SK-N-SH (cell line): ENCODE measurements around the gene TRIM62. TPM values are rescaled to one million over a fixed set of nuclear protein-coding genes. Genes with fewer than 3 reads are reported as not detected.

Experiments used
- CTCF ChIA-PET: fragments of 300-600, 350-600 bp; formaldehyde crosslinking; extraction: SDS; loops from one replicate; lab custom pipeline; 2021; lab: Yijun Ruan, JAX
- POLR2A ChIA-PET: fragments of 350-600 bp; sonication (Branson Sonifier 250); formaldehyde crosslinking; extraction: SDS; loops from one replicate; lab custom pipeline; 2020; ENCODE audit warnings: antibody characterized with exemption, inconsistent platforms; lab: Yijun Ruan, JAX
- DNase-seq: peaks from one replicate; pipeline ENCODE4 v3.0.0; 2012
- H2AFZ ChIP-seq: fragments of 200-600 bp; sonication (generic); 2 replicates; pipeline ENCODE4 v1.8.1; 2016; ENCODE audit warnings: antibody characterized with exemption, mild to moderate bottlenecking, low read depth
- H3F3A ChIP-seq: fragments of 200-600 bp; sonication (generic); replicated peaks from 2 replicates; pipeline ENCODE3; 2016; ENCODE audit warnings: antibody characterized with exemption, mild to moderate bottlenecking; ENCODE audit not compliant: insufficient read depth
- H3K27ac ChIP-seq, 2 experiments: fragments of 200-500 bp in 1 of 2; fragments of 200-600 bp in 1 of 2; sonication (Bioruptor generic) in 1 of 2; sonication (generic), shearing (Covaris generic) in 1 of 2; 2 replicates each; pipeline versions ENCODE4 v1.5.1 to v1.6.1; 2014 to 2016; ENCODE audit warnings: low read depth in 2 of 2, inconsistent platforms in 1 of 2, low read length in 1 of 2, mild to moderate bottlenecking in 1 of 2, mixed read lengths in 1 of 2
- H3K27me3 ChIP-seq: fragments of 200-600 bp; sonication (generic), shearing (Covaris generic); 2 replicates; pipeline ENCODE4 v1.6.1; 2016; ENCODE audit warnings: mixed run types; ENCODE audit not compliant: insufficient read depth
- H3K36me3 ChIP-seq, 2 experiments: fragments of 200-500 bp in 1 of 2; fragments of 200-600 bp in 1 of 2; sonication (Bioruptor generic) in 1 of 2; sonication (generic) in 1 of 2; replicated peaks in 1 of 2; 2 replicates each; pipeline versions ENCODE3 to v1.5.1; 2014 to 2016; ENCODE audit warnings: low read length in 1 of 2, mild to moderate bottlenecking in 1 of 2; ENCODE audit not compliant: insufficient read depth in 2 of 2, control insufficient read depth in 1 of 2
- H3K4me1 ChIP-seq, 2 experiments: fragments of 200-500 bp in 1 of 2; fragments of 200-600 bp in 1 of 2; sonication (Bioruptor generic) in 1 of 2; sonication (generic), shearing (Covaris generic) in 1 of 2; 2 replicates each; pipeline versions ENCODE4 v1.5.1 to v1.6.1; 2014 to 2016; ENCODE audit warnings: low read depth in 1 of 2, low read length in 1 of 2, mixed run types in 1 of 2; ENCODE audit not compliant: insufficient read depth in 2 of 2, control insufficient read depth in 1 of 2
- H3K4me2 ChIP-seq: fragments of 200-600 bp; sonication (generic), shearing (Covaris generic); 2 replicates; pipeline ENCODE4 v1.6.1; 2017; ENCODE audit warnings: mixed run types
- H3K4me3 ChIP-seq, 2 experiments: fragments of 200-500 bp in 1 of 2; fragments of 200-600 bp in 1 of 2; sonication (Bioruptor generic) in 1 of 2; sonication (generic), shearing (Covaris generic) in 1 of 2; 2 replicates each; pipeline versions ENCODE4 v1.5.1 to v1.8.1; 2014 to 2016; ENCODE audit warnings: low read depth in 2 of 2, inconsistent platforms in 1 of 2, low read length in 1 of 2, mild to moderate bottlenecking in 1 of 2, mixed read lengths in 1 of 2, moderate library complexity in 1 of 2
- H3K79me2 ChIP-seq: fragments of 200-600 bp; sonication (generic); 2 replicates; pipeline ENCODE4 v1.8.1; 2017; ENCODE audit warnings: mild to moderate bottlenecking; ENCODE audit not compliant: insufficient read depth
- H3K9ac ChIP-seq: fragments of 200-600 bp; sonication (generic); 2 replicates; pipeline ENCODE4 v1.6.1; 2017; ENCODE audit warnings: mixed run types
- H3K9me2 ChIP-seq: fragments of 200-600 bp; sonication (generic); 2 replicates; pipeline ENCODE4 v1.6.1; 2017; ENCODE audit warnings: mixed run types
- H3K9me3 ChIP-seq: fragments of 200-600 bp; sonication (generic); 2 replicates; pipeline ENCODE4 v1.6.1; 2017; ENCODE audit warnings: mixed run types, mild to moderate bottlenecking, moderate library complexity
- H4K20me1 ChIP-seq: fragments of 200-600 bp; sonication (generic); 2 replicates; pipeline ENCODE4 v1.6.1; 2017; ENCODE audit warnings: mild to moderate bottlenecking, mixed run types; ENCODE audit not compliant: insufficient read depth
- ELF1 ChIP-seq: IDR thresholded peaks from 2 replicates; pipeline ENCODE4 v1.4.0; 2012
- EZH2phosphoT487 ChIP-seq: fragments of 200-600 bp; sonication (generic); IDR thresholded peaks from 2 replicates; pipeline ENCODE4 v1.6.1; 2017; ENCODE audit warnings: low read depth, mixed run types, mild to moderate bottlenecking, antibody characterized with exemption, moderate library complexity, borderline replicate concordance
- FOXJ3 ChIP-seq: sonication (generic); formaldehyde crosslinking; IDR thresholded peaks from 2 replicates; pipeline ENCODE4 v1.5.1; 2020; ENCODE audit warnings: mild to moderate bottlenecking, missing genetic modification reagents
- GATA2 ChIP-seq: sonication (generic); formaldehyde crosslinking; IDR thresholded peaks from 2 replicates; pipeline ENCODE4 v1.5.0; 2020; ENCODE audit warnings: mild to moderate bottlenecking, missing genetic modification reagents
- JUND ChIP-seq: IDR thresholded peaks from 2 replicates; pipeline ENCODE4 v1.4.0; 2012
- MEF2A ChIP-seq: IDR thresholded peaks from 2 replicates; pipeline ENCODE4 v1.4.0; 2012; ENCODE audit warnings: low read depth, borderline replicate concordance
- MXI1 ChIP-seq: IDR thresholded peaks from 2 replicates; pipeline ENCODE4 v1.6.1; 2012; ENCODE audit warnings: mild to moderate bottlenecking, low read depth, low read length, improper control_type of control experiment
- PBX3 ChIP-seq: IDR thresholded peaks from 2 replicates; pipeline ENCODE4; 2012
- RCOR1 ChIP-seq: fragments of 150-350 bp; IDR thresholded peaks from 2 replicates; pipeline ENCODE4 v1.6.1; 2017; ENCODE audit warnings: antibody characterized with exemption, low read length
- REST ChIP-seq: IDR thresholded peaks from 2 replicates; pipeline ENCODE4 v1.6.1; 2012; ENCODE audit warnings: mild to moderate bottlenecking, low read depth, low read length, moderate library complexity
- RFX5 ChIP-seq: IDR thresholded peaks from 2 replicates; pipeline ENCODE4 v1.6.1; 2012; ENCODE audit warnings: mild to moderate bottlenecking, improper control_type of control experiment, low read length
- RXRA ChIP-seq: IDR thresholded peaks from 2 replicates; pipeline ENCODE4 v1.4.0; 2012; ENCODE audit warnings: low read depth, mild to moderate bottlenecking, borderline replicate concordance
- SMC3 ChIP-seq: IDR thresholded peaks from 2 replicates; pipeline ENCODE4 v1.6.1; 2012; ENCODE audit warnings: low read depth, low read length, improper control_type of control experiment
- TCF12 ChIP-seq: IDR thresholded peaks from 2 replicates; pipeline ENCODE4 v1.4.0; 2012
- TEAD4 ChIP-seq: IDR thresholded peaks from 2 replicates; pipeline ENCODE4 v1.4.0; 2012; ENCODE audit warnings: mild to moderate bottlenecking, borderline replicate concordance; ENCODE audit not compliant: insufficient read depth
- WGBS: methylation state at CpG from one replicate; pipeline ENCODE4 v1.1.6; 2017; ENCODE audit warnings: low lambda C conversion rate; 5-methylcytosine and 5-hydroxymethylcytosine counted together
- polyA plus RNA-seq, 3 experiments: library from polyadenylated mRNA; depleted of rRNA; stranded (reverse); fragments of >200 nt; gene quantifications; 2 replicates each; pipeline ENCODE4 v1.2.3, GENCODE V29; 2012
- TF ChIP-seq, protein P1 (sequence below): fragments of 150-350 bp; IDR thresholded peaks from 2 replicates; pipeline ENCODE4 v1.6.1; 2017; ENCODE audit warnings: antibody characterized with exemption, low read length, low read depth, borderline replicate concordance
- TF ChIP-seq, protein P2 (sequence below): IDR thresholded peaks from 2 replicates; pipeline ENCODE4 v1.4.0; 2012; ENCODE audit warnings: low read depth
- TF ChIP-seq, protein P3 (sequence below): fragments of 150-350 bp; IDR thresholded peaks from 2 replicates; pipeline ENCODE4 v1.6.1; 2016; ENCODE audit warnings: mild to moderate bottlenecking, low read depth, low read length

Gene TRIM62
- polyA plus RNA-seq, 1 of the 3 experiments (the other 2 are of a cell fraction), result 4.4 TPM

DNA sequence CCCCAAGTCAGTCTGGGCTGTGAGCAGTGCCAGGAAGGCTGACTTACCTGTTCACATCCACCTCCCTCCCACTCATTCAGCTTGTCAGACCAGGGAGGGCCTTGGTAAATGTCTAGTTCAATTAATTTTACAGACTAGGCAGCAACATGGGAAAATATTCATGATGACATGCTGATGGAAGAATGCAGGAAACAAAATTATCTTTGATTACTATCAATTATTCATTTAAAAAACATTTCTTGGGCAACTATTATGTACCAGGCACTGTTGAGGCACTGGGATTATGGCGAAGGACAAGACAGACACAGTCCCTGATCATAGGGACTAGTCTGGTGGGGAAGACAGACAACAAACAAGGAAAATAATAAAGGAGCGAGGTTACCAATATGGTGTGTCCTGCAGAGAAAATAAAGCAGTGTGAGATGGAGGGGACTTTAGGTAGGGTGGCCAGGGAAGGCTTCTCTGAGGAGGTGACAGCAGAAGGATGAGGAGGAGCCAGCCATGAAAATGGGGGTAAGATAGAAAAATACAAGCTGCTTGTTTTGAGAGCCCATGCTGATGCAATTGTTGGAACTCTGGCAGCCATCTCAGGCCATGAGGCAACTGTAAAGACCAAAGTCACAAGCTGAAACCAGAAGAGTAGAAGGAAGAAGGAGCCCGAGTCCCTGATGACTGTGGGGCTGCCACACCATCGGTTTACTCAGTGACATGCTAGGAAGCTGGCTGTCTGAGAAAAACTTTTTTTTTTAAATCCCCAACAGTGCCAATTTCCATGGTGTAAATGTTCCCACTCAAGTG is 14.0 kb downstream of the TRIM62 start:
- WGBS, result 78% methylated on average over 4 of the region's 4 CpGs
- H3K27me3 ChIP-seq, result no peaks in the 10 kb centered on the region
- no peak overlapping the region for H3K4me3 ChIP-seq
- no peaks in the 10 kb centered on the region for H3F3A ChIP-seq
- no peak for TF ChIP-seq SMC3
- TF ChIP-seq, protein P1, sequence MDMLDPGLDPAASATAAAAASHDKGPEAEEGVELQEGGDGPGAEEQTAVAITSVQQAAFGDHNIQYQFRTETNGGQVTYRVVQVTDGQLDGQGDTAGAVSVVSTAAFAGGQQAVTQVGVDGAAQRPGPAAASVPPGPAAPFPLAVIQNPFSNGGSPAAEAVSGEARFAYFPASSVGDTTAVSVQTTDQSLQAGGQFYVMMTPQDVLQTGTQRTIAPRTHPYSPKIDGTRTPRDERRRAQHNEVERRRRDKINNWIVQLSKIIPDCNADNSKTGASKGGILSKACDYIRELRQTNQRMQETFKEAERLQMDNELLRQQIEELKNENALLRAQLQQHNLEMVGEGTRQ, result no peak
- TF ChIP-seq REST, result no peak
- TF ChIP-seq TCF12, result no peak
- TF ChIP-seq, protein P2, sequence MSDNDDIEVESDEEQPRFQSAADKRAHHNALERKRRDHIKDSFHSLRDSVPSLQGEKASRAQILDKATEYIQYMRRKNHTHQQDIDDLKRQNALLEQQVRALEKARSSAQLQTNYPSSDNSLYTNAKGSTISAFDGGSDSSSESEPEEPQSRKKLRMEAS, result no peak
- no peak for TF ChIP-seq FOXJ3 (CRISPR knock-in tag)
- no peak for TF ChIP-seq JUND
- TF ChIP-seq ELF1, result no peak
- TF ChIP-seq TEAD4, result no peak
- no peak for TF ChIP-seq RXRA
- TF ChIP-seq PBX3, result no peak
- TF ChIP-seq RFX5, result no peak
- TF ChIP-seq MEF2A, result no peak
- TF ChIP-seq, protein P3, sequence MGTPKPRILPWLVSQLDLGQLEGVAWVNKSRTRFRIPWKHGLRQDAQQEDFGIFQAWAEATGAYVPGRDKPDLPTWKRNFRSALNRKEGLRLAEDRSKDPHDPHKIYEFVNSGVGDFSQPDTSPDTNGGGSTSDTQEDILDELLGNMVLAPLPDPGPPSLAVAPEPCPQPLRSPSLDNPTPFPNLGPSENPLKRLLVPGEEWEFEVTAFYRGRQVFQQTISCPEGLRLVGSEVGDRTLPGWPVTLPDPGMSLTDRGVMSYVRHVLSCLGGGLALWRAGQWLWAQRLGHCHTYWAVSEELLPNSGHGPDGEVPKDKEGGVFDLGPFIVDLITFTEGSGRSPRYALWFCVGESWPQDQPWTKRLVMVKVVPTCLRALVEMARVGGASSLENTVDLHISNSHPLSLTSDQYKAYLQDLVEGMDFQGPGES, result no peak
- no peak for TF ChIP-seq GATA2 (CRISPR knock-in tag)
- TF ChIP-seq MXI1, result no peak
- TF ChIP-seq EZH2phosphoT487, result no peak
- no peak for TF ChIP-seq RCOR1
- no peak overlapping the region for H3K9ac ChIP-seq
- ChIA-PET CTCF (interaction anchor here (0.7 to 0.9 kb wide), 4 partner anchors 13 to 41 kb away, joined by 3 read pairs; no protein-coding TSS in a partner anchor), POLR2A (no interaction called here)
- H3K27ac ChIP-seq, result no peak overlapping the region
- H2AFZ ChIP-seq, result no peak overlapping the region
- no peak overlapping the region for H3K4me2 ChIP-seq
- no peak for DNase-seq
- no peaks in the 10 kb centered on the region for H3K9me3 ChIP-seq
- H3K36me3 ChIP-seq, result no peaks in the 10 kb centered on the region
- no peaks in the 10 kb centered on the region for H3K79me2 ChIP-seq
- H3K4me1 ChIP-seq, result peaks cover 7 to 18% of the 10 kb centered on the region in 2 experiments; a peak in 2 of 4 replicates
- no peaks in the 10 kb centered on the region for H3K9me2 ChIP-seq
- no peaks in the 10 kb centered on the region for H4K20me1 ChIP-seq
